ENCODE measurements around the gene ZNF891.

ZNF891 gene

DNA sequence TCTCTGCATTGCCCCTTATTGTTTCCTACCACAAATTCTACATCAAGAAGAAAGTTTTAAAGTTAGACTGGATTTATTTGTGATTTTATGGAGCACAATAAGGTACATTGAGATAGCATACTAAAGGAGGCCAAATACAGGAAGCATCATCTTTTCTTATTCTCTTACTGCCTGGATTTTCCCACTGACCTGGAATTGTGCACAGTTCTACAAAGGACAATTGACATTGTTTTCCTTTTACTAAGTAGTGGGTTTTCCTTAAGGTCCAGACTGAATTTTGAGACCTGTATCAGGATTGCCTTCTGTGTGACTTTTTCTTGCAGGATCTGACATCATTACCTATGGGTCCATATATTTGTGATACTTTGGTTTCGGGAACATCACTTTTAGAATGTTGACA is 68.1 kb downstream of the ZNF891 start:
- no peak for DNase-seq (ENCODE audit: low read depth)
- TF ChIP-seq, protein P1, sequence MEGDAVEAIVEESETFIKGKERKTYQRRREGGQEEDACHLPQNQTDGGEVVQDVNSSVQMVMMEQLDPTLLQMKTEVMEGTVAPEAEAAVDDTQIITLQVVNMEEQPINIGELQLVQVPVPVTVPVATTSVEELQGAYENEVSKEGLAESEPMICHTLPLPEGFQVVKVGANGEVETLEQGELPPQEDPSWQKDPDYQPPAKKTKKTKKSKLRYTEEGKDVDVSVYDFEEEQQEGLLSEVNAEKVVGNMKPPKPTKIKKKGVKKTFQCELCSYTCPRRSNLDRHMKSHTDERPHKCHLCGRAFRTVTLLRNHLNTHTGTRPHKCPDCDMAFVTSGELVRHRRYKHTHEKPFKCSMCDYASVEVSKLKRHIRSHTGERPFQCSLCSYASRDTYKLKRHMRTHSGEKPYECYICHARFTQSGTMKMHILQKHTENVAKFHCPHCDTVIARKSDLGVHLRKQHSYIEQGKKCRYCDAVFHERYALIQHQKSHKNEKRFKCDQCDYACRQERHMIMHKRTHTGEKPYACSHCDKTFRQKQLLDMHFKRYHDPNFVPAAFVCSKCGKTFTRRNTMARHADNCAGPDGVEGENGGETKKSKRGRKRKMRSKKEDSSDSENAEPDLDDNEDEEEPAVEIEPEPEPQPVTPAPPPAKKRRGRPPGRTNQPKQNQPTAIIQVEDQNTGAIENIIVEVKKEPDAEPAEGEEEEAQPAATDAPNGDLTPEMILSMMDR (conservative IDR thresholded peaks at IDR 0.05; ENCODE audit: low read depth, low read length), result no peak
- no peak overlapping the region for H3K4me3 ChIP-seq (ENCODE audit: low read length)

DNA sequence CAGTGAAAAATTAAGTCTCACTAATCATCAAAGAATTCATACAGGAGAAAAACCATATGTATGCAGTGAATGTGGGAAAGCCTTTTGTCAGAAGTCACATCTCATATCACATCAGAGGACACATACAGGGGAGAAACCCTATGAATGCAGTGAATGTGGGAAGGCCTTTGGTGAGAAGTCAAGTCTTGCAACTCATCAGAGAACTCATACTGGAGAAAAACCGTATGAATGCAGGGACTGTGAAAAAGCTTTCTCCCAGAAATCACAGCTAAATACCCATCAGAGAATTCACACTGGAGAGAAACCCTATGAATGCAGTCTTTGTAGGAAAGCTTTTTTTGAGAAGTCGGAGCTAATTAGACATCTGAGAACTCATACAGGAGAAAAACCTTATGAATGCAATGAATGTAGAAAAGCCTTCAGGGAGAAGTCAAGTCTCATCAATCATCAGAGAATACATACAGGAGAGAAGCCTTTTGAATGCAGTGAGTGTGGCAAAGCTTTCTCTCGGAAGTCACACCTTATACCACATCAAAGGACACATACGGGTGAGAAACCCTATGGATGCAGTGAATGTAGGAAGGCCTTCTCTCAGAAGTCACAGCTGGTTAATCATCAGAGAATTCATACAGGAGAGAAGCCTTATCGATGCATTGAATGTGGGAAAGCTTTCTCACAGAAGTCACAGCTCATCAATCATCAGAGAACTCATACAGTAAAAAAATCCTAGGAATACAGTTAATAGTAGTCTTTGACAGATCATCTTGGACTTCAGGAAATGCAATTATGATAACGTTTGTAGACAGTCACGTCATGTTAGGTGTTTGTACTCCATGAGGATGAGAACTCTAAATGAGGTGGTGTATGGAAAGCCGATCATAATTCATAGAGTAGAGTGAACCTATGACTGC is 71.6 kb downstream of the ZNF891 start:
- TF ChIP-seq, protein P1 (conservative IDR thresholded peaks at IDR 0.05; ENCODE audit: low read depth, low read length), result no peak
- no peak overlapping the region for H3K4me3 ChIP-seq (ENCODE audit: low read length)
- DNase-seq (ENCODE audit: low read depth), result no peak

- no peak overlapping the region for H3K4me3 ChIP-seq (ENCODE audit: low read length)
- TF ChIP-seq, protein P1 (conservative IDR thresholded peaks at IDR 0.05; ENCODE audit: low read depth, low read length), result no peak
- no peak for DNase-seq (ENCODE audit: low read depth)
Measured at GRCh38 chr12:133057446-133057845, 72.6 kb downstream of the ZNF891 start.
